Activated CD8-positive, alpha-beta T cell treated with anti-CD3 and anti-CD28 coated beads for 36 hours (primary cell): ENCODE data around the gene HSPA12B. TPM values are rescaled to one million over a fixed set of nuclear protein-coding genes. Genes with fewer than 3 reads are reported as not detected.

ENCODE experiments used
- ATAC-seq: fragments of 200-7000 bp; cut with Tn5 transposase; one replicate; pipeline ENCODE4 v1.10.0; 2021; ENCODE audit warnings: mild to moderate bottlenecking, moderate library complexity
- CTCF ChIA-PET: fragments of 350-600 bp; sonication (Branson Sonifier 250); formaldehyde crosslinking; loops from one replicate; lab custom pipeline; 2021; ENCODE audit warnings: antibody characterized with exemption; lab: Charles Lee
- POLR2A ChIA-PET: fragments of 350-600 bp; sonication (Branson Sonifier 250); formaldehyde crosslinking; loops from one replicate; lab custom pipeline; 2021; ENCODE audit warnings: antibody characterized with exemption; lab: Charles Lee
- DNase-seq: peaks from one replicate; pipeline ENCODE4 v3.0.0-alpha.2; 2020
- H3K27ac Mint-ChIP-seq: one replicate; pipeline ENCODE4 v1.8.0; 2021; ENCODE audit warnings: mild to moderate bottlenecking, mixed read lengths
- H3K27me3 Mint-ChIP-seq: one replicate; pipeline ENCODE4 v1.8.0; 2021; ENCODE audit warnings: mixed read lengths
- H3K36me3 Mint-ChIP-seq: one replicate; pipeline ENCODE4 v1.8.0; 2021; ENCODE audit warnings: low read depth, mixed read lengths
- H3K4me1 Mint-ChIP-seq: one replicate; pipeline ENCODE4 v1.8.0; 2021; ENCODE audit warnings: low read depth, mixed read lengths
- H3K4me3 Mint-ChIP-seq: one replicate; pipeline ENCODE4 v1.8.0; 2021; ENCODE audit warnings: mild to moderate bottlenecking, moderate library complexity, mixed read lengths
- H3K9me3 Mint-ChIP-seq: one replicate; pipeline ENCODE4 v1.8.0; 2021; ENCODE audit warnings: mixed read lengths
- intact Hi-C: fragments of 100-400 bp; cut with micrococcal nuclease; formaldehyde crosslinking; loops from one replicate; pipeline ENCODE4 v1.10.0; 2022
- total RNA-seq, 2 experiments: library from RNA; stranded (reverse); gene quantifications; one replicate each; pipeline ENCODE4 v1.2.3, GENCODE V29; 2021
- TF ChIP-seq, protein P1 (sequence below): fragments of 200-600 bp; IDR thresholded peaks from one replicate; pipeline ENCODE4 v1.8.0; 2022; ENCODE audit warnings: antibody characterized with exemption, mild to moderate bottlenecking

Gene HSPA12B
- total RNA-seq, 2 experiments from 2014 or later, result not detected

DNA sequence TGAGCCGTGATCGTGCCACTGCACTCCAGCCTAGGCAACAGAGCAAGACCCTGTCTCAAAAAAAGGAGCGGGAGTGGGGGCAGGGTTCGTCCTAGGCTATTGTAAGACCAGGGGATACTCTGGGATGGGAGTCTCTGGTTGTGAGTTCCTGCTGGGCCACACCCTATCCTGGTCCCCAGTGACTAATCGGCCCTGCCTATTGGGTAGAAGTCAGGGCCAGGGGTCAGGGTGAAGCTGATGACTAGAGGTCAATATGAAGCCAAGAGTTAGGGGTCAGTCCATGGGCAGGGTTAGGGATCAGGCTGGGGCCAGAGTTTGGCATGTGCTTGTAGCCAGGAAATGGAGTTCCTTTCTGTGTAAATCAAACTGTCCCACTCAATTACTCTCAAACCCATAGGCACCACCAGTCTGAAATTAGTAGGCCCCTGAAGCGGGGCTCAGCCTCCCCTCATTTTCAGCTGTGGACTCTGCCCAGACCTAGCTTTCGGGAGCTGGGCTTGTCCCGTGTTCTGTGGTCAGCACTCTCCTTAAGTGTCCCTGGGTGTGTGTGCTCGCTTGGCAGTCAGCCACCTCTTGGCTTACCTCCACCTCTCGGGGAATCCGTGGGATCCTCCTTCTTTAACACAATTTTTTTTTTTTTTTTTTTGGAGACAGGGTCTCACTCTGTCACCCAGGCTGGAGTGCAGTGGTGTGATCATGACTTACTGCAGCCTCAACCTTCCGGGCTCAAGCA, 1.8 kb downstream of the HSPA12B start:
- Mint-ChIP-seq H3K27ac (no peak overlapping the region), H3K4me3 (no peak overlapping the region), H3K27me3 (peaks cover 26% of the 10 kb centered on the region), H3K9me3 (no peaks in the 10 kb centered on the region), H3K36me3 (no peaks in the 10 kb centered on the region), H3K4me1 (no peaks in the 10 kb centered on the region)
- ChIA-PET CTCF (no interaction called here), POLR2A (no interaction called here)
- DNase-seq (no peak), ATAC-seq (no peak)
- TF ChIP-seq, protein P1, sequence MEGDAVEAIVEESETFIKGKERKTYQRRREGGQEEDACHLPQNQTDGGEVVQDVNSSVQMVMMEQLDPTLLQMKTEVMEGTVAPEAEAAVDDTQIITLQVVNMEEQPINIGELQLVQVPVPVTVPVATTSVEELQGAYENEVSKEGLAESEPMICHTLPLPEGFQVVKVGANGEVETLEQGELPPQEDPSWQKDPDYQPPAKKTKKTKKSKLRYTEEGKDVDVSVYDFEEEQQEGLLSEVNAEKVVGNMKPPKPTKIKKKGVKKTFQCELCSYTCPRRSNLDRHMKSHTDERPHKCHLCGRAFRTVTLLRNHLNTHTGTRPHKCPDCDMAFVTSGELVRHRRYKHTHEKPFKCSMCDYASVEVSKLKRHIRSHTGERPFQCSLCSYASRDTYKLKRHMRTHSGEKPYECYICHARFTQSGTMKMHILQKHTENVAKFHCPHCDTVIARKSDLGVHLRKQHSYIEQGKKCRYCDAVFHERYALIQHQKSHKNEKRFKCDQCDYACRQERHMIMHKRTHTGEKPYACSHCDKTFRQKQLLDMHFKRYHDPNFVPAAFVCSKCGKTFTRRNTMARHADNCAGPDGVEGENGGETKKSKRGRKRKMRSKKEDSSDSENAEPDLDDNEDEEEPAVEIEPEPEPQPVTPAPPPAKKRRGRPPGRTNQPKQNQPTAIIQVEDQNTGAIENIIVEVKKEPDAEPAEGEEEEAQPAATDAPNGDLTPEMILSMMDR, result no peak
- intact Hi-C loops, result no loop called here

DNA sequence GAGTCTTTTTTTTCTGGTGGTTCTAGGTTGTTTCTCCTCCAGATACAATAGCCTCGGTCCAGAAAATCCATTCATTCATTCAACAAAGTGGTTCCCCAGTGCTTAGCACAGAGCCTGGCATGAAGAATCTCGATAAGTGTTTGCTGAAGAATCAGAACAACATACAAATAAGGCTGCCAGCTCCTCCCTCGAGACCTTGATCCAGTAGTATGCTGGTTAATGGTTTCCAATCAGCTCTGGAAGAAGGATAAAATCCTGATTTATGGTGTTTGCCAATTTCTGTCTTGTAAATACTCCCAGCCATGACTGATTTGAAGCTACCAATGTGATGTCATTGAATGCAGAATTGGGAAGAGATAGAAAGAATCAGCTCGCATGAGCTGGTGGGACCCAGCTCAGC, 3.3 kb downstream of the HSPA12B start:
- intact Hi-C loops, result no loop called here
- CTCF ChIA-PET, result interaction anchor here (1.8 kb wide), 1 partner anchor 10 kb away, joined by 5 read pairs; no protein-coding TSS in a partner anchor
- POLR2A ChIA-PET, result no interaction called here
- TF ChIP-seq, protein P1, result no peak
- H3K9me3 Mint-ChIP-seq, result no peaks in the 10 kb centered on the region
- DNase-seq, result no peak
- no peak for ATAC-seq
- no peak overlapping the region for H3K4me3 Mint-ChIP-seq
- H3K27me3 Mint-ChIP-seq, result peaks cover 18% of the 10 kb centered on the region
- no peaks in the 10 kb centered on the region for H3K36me3 Mint-ChIP-seq
- no peak overlapping the region for H3K27ac Mint-ChIP-seq
- no peaks in the 10 kb centered on the region for H3K4me1 Mint-ChIP-seq

DNA sequence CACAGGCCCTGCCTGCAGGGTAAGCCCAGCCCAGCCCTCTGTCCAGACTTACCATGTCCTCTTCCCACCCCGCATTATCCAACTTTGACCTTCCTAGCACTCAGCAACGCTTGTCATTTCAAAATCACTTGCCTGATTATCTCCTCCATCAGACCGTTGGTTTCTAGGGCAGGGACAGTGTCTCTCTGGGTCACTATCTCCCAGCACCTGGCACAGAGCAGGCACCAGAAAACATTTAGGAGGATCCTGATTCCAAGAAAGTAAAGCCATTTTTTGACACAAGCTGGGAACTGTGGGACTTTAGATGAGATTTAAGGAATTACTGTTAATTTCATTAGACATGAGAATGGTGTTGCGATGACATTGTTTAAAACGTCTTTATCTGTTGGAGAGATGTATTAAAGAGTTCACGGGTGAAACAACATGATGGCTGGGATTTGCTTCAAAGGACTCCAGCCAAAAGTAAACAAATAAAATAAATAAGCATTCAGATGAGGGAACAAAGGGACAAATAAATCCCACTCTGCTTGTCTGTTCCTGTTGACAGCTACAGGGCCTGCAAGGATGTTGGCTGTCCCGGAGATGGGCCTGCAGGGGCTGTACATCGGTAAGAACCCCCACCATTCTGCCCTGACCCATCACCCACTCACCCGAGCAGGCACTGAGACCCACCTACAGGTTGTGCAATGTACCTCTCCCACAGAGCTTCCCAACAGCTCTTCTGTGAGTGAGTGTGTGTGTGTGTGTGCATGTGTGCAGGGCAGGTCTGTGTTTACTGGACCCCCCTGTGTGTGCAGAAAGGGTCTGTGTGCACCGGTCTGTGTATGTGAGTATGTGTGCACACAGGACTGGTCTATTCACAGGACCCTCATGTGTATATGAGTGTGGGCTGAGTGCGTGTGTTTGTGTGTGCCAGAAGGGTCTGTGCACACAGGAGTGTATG, 5.9 kb downstream of the HSPA12B start:
- no peak for DNase-seq
- Mint-ChIP-seq H3K9me3 (no peaks in the 10 kb centered on the region), H3K4me1 (no peaks in the 10 kb centered on the region), H3K27me3 (peaks cover 3% of the 10 kb centered on the region), H3K4me3 (no peak overlapping the region), H3K27ac (no peak overlapping the region), H3K36me3 (no peaks in the 10 kb centered on the region)
- TF ChIP-seq, protein P1, result no peak
- intact Hi-C loops, result no loop called here
- no peak for ATAC-seq
- POLR2A ChIA-PET, result interaction anchor here (1.0 kb wide), 1 partner anchor 9 kb away, joined by 4 read pairs; no protein-coding TSS in a partner anchor
- CTCF ChIA-PET, result interaction anchor here (2.3 kb wide), 2 partner anchors 13 to 28 kb away, joined by 8 to 10 read pairs; no protein-coding TSS in a partner anchor

DNA sequence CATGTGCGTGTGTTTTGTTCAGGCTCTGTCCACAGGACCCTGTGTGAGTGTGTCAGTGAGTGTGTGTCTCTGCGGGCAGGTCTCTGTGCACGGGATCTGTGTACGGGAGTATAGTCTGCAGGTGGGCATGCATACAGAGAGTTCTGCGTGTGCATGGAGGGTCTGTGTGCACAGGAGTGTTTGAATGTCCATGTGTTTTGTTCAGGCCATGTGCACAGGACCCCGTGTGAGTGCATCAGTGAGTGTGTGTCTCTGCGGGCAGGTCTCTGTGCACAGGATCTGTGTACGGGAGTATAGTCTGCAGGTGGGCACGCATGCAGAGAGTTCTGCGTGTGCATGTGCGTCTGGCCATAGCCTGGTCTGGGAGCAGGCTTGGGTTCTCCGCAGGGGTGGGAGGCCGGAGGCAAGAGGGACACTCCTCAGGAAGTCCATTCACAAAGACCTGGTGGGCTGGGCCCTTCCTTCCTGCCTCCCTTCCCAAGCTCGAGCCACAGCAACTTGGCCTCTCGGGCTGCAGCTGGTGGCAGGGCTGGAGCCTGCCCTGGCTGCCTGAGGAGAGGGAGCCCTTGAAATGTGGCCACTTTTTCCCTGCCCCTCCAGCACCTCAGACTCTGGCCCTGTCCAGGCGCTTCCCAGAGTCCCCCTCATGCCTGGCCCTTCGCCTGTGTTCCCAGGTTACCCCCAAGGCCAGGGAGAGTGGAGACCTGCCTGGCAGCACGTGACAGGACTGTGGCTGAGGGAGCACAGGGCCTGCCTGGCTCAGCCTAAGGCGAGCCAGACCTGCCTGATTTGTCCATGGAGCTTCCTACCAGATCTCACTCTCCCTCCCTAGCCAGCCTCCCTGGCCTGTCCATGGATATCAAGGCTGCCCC, 6.8 kb downstream of the HSPA12B start:
- no peaks in the 10 kb centered on the region for H3K4me1 Mint-ChIP-seq
- H3K27me3 Mint-ChIP-seq, result no peaks in the 10 kb centered on the region
- H3K27ac Mint-ChIP-seq, result no peak overlapping the region
- no peaks in the 10 kb centered on the region for H3K9me3 Mint-ChIP-seq
- POLR2A ChIA-PET, result no interaction called here
- CTCF ChIA-PET, result interaction anchor here (1.2 to 2.3 kb wide), 2 partner anchors 10 to 29 kb away, joined by 7 to 10 read pairs; no protein-coding TSS in a partner anchor
- DNase-seq (no peak), ATAC-seq (no peak)
- no peak overlapping the region for H3K4me3 Mint-ChIP-seq
- TF ChIP-seq, protein P1, result no peak
- intact Hi-C loops, result no loop called here
- no peaks in the 10 kb centered on the region for H3K36me3 Mint-ChIP-seq
